ENCODE data around the gene AQP1.
A peak's percentile ranks its signal among the peaks of the same experiment; 100 is the strongest.

Gene AQP1

DNA sequence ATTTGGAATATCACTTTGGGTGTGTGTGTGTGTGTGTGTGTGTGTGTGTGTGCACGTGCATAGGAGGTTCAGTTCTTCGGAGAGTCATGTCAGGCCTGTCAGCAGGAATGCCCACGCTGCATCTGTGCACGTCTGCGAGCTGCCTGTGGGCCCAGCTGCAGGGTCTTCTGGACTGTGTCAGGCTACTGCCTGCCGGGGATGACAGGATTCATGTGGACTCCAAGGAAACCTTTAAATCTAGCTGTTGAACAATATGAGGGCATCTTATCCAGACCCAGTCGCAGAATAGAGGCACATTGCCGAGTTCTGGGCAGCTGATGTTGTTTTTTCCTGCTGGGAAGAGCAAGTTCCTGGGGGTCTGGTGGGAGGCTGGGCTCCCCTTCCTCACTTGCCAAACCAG lies 19.0 kb downstream of the AQP1 start:
- no peak for DNase-seq (ENCODE audit: low read depth)
- in situ Hi-C loops (cut with HindIII; ENCODE audit: low sequenced_read_pairs) = no loop called here
- H3K4me3 ChIP-seq (ENCODE audit: low read depth, low read length) = no peak overlapping the region
- TF ChIP-seq, protein P1, sequence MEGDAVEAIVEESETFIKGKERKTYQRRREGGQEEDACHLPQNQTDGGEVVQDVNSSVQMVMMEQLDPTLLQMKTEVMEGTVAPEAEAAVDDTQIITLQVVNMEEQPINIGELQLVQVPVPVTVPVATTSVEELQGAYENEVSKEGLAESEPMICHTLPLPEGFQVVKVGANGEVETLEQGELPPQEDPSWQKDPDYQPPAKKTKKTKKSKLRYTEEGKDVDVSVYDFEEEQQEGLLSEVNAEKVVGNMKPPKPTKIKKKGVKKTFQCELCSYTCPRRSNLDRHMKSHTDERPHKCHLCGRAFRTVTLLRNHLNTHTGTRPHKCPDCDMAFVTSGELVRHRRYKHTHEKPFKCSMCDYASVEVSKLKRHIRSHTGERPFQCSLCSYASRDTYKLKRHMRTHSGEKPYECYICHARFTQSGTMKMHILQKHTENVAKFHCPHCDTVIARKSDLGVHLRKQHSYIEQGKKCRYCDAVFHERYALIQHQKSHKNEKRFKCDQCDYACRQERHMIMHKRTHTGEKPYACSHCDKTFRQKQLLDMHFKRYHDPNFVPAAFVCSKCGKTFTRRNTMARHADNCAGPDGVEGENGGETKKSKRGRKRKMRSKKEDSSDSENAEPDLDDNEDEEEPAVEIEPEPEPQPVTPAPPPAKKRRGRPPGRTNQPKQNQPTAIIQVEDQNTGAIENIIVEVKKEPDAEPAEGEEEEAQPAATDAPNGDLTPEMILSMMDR (IDR thresholded peaks at IDR 0.05; ENCODE audit: low read depth, low read length, missing control alignments) = no peak

GRCh38 chr7:30931161-30931928 lies 19.7 kb downstream of the AQP1 start:
- in situ Hi-C loops (cut with HindIII; ENCODE audit: low sequenced_read_pairs) = no loop called here
- DNase-seq (ENCODE audit: low read depth) = peak; percentile 22

GRCh38 chr7:30931929-30932540 lies 20.4 kb downstream of the AQP1 start:
- TF ChIP-seq, protein P1 (IDR thresholded peaks at IDR 0.05; ENCODE audit: low read depth, low read length, missing control alignments) = no peak
- no peak for DNase-seq (ENCODE audit: low read depth)
- no peak overlapping the region for H3K4me3 ChIP-seq (ENCODE audit: low read depth, low read length)
- in situ Hi-C loops (cut with HindIII; ENCODE audit: low sequenced_read_pairs) = no loop called here

More at GRCh38 chr7:30931161-30931928, 19.7 kb downstream of the AQP1 start:
- no peak overlapping the region for H3K4me3 ChIP-seq (ENCODE audit: low read depth, low read length)
- TF ChIP-seq, protein P1 (IDR thresholded peaks at IDR 0.05; ENCODE audit: low read depth, low read length, missing control alignments) = no peak

DNA sequence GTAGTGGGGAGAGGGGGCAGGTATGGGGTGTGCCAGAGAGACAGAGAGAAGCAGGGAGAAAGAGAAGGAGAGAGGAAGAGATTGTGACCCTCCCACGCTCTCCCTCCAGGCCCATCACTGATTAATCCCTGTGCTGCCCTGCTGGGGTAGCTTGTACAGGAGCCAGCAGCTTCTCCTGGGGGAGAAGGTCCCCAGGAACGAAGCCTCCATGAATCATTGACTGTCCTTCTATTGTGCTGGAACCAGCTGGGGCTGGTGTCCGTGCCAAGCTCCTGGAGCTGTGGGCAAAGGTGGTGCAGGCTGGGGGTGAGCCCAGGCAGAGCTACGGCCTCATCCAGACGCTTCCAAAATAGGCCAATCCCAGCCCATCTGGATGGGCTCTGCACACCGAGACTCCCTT lies 20.9 kb downstream of the AQP1 start:
- no peak overlapping the region for H3K4me3 ChIP-seq (ENCODE audit: low read depth, low read length)
- TF ChIP-seq, protein P1 (IDR thresholded peaks at IDR 0.05; ENCODE audit: low read depth, low read length, missing control alignments) = no peak
- no peak for DNase-seq (ENCODE audit: low read depth)
- in situ Hi-C loops (cut with HindIII; ENCODE audit: low sequenced_read_pairs) = no loop called here

DNA sequence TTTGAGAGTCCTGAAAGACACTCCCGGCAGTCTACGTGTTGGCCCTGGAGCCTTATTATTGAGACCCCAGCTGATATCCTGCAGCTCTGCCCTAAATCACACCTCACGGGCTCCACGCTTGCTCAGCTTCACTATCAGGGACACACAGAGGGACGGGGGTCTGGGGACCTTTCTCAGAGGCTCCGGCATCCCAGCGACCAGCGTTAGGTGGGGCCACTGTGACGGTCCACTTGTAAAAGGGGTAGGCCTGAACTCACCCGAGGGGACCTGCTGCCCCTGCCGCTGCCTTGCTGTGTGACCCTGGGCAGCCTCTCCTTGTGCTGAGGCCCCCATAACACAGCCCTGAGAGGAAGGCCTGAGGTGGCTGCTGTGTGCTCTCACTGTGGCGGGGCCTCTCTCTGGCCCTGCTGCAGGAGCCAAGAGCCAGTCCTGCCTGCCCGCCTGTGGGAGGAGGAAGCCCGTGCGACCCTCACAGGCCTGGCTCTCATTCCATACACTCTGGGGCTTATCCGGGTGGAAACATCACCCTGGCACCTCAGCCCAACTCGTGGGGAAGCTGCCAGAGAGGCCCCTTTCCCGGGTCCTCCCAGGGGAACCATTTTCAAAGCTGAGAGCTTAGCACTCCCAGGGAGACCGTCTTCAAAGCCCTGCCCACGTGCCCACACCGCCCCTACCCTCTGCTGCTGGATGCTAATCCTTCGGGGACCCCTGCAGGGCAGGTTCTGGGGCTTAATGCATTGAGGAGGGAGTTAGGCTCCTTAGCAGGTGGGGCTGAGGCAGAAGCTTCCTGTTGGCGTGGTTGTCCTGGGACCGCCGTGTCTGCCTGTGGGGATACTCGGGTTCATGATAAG lies 21.7 kb downstream of the AQP1 start:
- TF ChIP-seq, protein P1 (IDR thresholded peaks at IDR 0.05; ENCODE audit: low read depth, low read length, missing control alignments) = no peak
- DNase-seq (ENCODE audit: low read depth) = no peak
- in situ Hi-C loops (cut with HindIII; ENCODE audit: low sequenced_read_pairs) = no loop called here
- H3K4me3 ChIP-seq (ENCODE audit: low read depth, low read length) = no peak overlapping the region

- DNase-seq (ENCODE audit: low read depth) = no peak
- TF ChIP-seq, protein P1 (IDR thresholded peaks at IDR 0.05; ENCODE audit: low read depth, low read length, missing control alignments) = no peak
- in situ Hi-C loops (cut with HindIII; ENCODE audit: low sequenced_read_pairs) = no loop called here
- no peak overlapping the region for H3K4me3 ChIP-seq (ENCODE audit: low read depth, low read length)
These were observed 22.6 kb downstream of the AQP1 start for GRCh38 chr7:30934225-30934624.
